HCT116 (cell line): Measurements from ENCODE around the gene CRTC3. TPM values are rescaled to one million over a fixed set of nuclear protein-coding genes. Genes with fewer than 3 reads are reported as not detected.

Source experiments
- ATAC-seq: fragments of 200-7000 bp; cut with Tn5 transposase; 2 replicates; pipeline ENCODE4 v1.9.1; 2020; ENCODE audit warnings: mild to moderate bottlenecking, moderate library complexity
- BruUV-seq: library from RNA; stranded (reverse); fragments of 400-500 nt; replicated peaks from 2 replicates; lab custom pipeline; 2021; lab: Mats Ljungman, UMichigan
- CTCF ChIA-PET: fragments of 300-600 bp; sonication (Branson Sonifier 250); formaldehyde crosslinking; loops from one replicate; lab custom pipeline; 2021; ENCODE audit warnings: antibody characterized with exemption; lab: Charles Lee
- POLR2A ChIA-PET: fragments of 300-600, 350-600 bp; sonication (Branson Sonifier 250); formaldehyde crosslinking; loops from one replicate; lab custom pipeline; 2021; ENCODE audit warnings: antibody characterized with exemption; lab: Charles Lee
- RAD21 ChIA-PET, 2 experiments: fragments of 300-600 bp; sonication (Branson Sonifier 250); formaldehyde crosslinking; loops; one replicate each; lab custom pipeline; 2023; ENCODE audit warnings: low total read pairs in 2 of 2; ENCODE audit not compliant: uncharacterized antibody in 2 of 2, unreplicated experiment in 2 of 2, low non-redundant PET in 1 of 2; lab: Charles Lee
- DNase-seq: peaks from one replicate; pipeline ENCODE4 v3.0.0-alpha.2; 2010; ENCODE audit warnings: low read depth, low spot score
- H2AFZ ChIP-seq: fragments of 200-600 bp; shearing (Covaris generic), sonication (generic); 2 replicates; pipeline ENCODE4 v1.6.1; 2017; ENCODE audit warnings: low read depth, mixed run types, mixed read lengths, antibody characterized with exemption, low read length; ENCODE audit not compliant: poor library complexity, severe bottlenecking
- H3K27ac ChIP-seq: 2 replicates; pipeline ENCODE4 v1.5.1; 2012; ENCODE audit warnings: low read depth, low read length
- H3K27me3 ChIP-seq: fragments of 200-600 bp; sonication (generic); 2 replicates; pipeline ENCODE4 v1.6.1; 2016; ENCODE audit warnings: mixed run types, low read length, mixed read lengths; ENCODE audit not compliant: insufficient read depth
- H3K36me3 ChIP-seq, 2 experiments: fragments of 200-500 bp in 1 of 2; fragments of 200-600 bp in 1 of 2; sonication (Bioruptor generic) in 1 of 2; sonication (generic) in 1 of 2; 2 replicates each; pipeline versions ENCODE4 v1.5.1 to v1.6.1; 2014 to 2016; ENCODE audit warnings: low read length in 2 of 2, inconsistent platforms in 1 of 2, mixed read lengths in 1 of 2, mixed run types in 1 of 2; ENCODE audit not compliant: insufficient read depth in 2 of 2, control insufficient read depth in 1 of 2
- H3K4me1 ChIP-seq, 2 experiments: fragments of 200-600 bp in 1 of 2; sonication (generic) in 1 of 2; 2 replicates each; pipeline versions ENCODE4 v1.5.1 to v1.6.1; 2012 to 2017; ENCODE audit warnings: low read length in 2 of 2, inconsistent platforms in 1 of 2, mild to moderate bottlenecking in 1 of 2, mixed read lengths in 1 of 2, mixed run types in 1 of 2, moderate library complexity in 1 of 2; ENCODE audit not compliant: insufficient read depth in 2 of 2, control insufficient read depth in 1 of 2
- H3K4me2 ChIP-seq: fragments of 200-600 bp; sonication (generic); 2 replicates; pipeline ENCODE4 v1.6.1; 2017; ENCODE audit warnings: mixed run types, low read length, mixed read lengths
- H3K4me3 ChIP-seq, 2 experiments: fragments of 200-600 bp in 1 of 2; sonication (generic) in 1 of 2; replicated peaks in 1 of 2; 2 replicates each; pipeline ENCODE4 v1.5.1; 2011 to 2016; ENCODE audit warnings: low read length in 2 of 2, control low read depth in 1 of 2, low read depth in 1 of 2, mild to moderate bottlenecking in 1 of 2, mixed read lengths in 1 of 2, mixed run types in 1 of 2
- H3K79me2 ChIP-seq: fragments of 200-600 bp; sonication (generic); 2 replicates; pipeline ENCODE4 v1.6.1; 2017; ENCODE audit warnings: mild to moderate bottlenecking, mixed run types, low read length, moderate library complexity, mixed read lengths; ENCODE audit not compliant: insufficient read depth
- H3K9ac ChIP-seq: fragments of 200-600 bp; sonication (generic); 2 replicates; pipeline ENCODE4 v1.6.1; 2016; ENCODE audit warnings: low read length, mixed read lengths
- H3K9me2 ChIP-seq: fragments of 200-600 bp; sonication (generic), shearing (Covaris generic); 2 replicates; pipeline ENCODE4 v1.6.1; 2017; ENCODE audit warnings: mixed run types, mild to moderate bottlenecking, moderate library complexity; ENCODE audit not compliant: insufficient read depth
- H3K9me3 ChIP-seq, 2 experiments: fragments of 200-500 bp in 1 of 2; fragments of 200-600 bp in 1 of 2; sonication (Bioruptor generic) in 1 of 2; sonication (generic) in 1 of 2; 2 replicates each; pipeline ENCODE4 v1.6.1; 2014 to 2017; ENCODE audit warnings: low read length in 2 of 2, mixed read lengths in 2 of 2, inconsistent platforms in 1 of 2, low read depth in 1 of 2, mild to moderate bottlenecking in 1 of 2, mixed run types in 1 of 2, moderate library complexity in 1 of 2; ENCODE audit not compliant: control insufficient read depth in 1 of 2, insufficient read depth in 1 of 2
- H4K20me1 ChIP-seq: fragments of 200-600 bp; sonication (generic), shearing (Covaris generic); 2 replicates; pipeline ENCODE4 v1.6.1; 2017; ENCODE audit warnings: mixed run types, mild to moderate bottlenecking, moderate library complexity; ENCODE audit not compliant: insufficient read depth
- CEBPB ChIP-seq: IDR thresholded peaks from 2 replicates; pipeline ENCODE4 v1.6.1; 2012; ENCODE audit warnings: low read depth
- EZH2 ChIP-seq: fragments of 200-600 bp; sonication (generic); IDR thresholded peaks from 2 replicates; pipeline ENCODE4 v1.6.1; 2017; ENCODE audit warnings: antibody characterized with exemption, mixed run types
- JUND ChIP-seq: IDR thresholded peaks from 2 replicates; pipeline ENCODE4 v1.6.1; 2012
- POLR2A ChIP-seq: IDR thresholded peaks from 2 replicates; pipeline ENCODE4 v1.7.0; 2011; ENCODE audit warnings: borderline replicate concordance; ENCODE audit not compliant: insufficient read depth, insufficient read length; ENCODE audit errors: extremely low read depth
- SIN3A ChIP-seq: IDR thresholded peaks from 2 replicates; pipeline ENCODE4 v1.6.1; 2012; ENCODE audit warnings: low read depth
- SP1 ChIP-seq: IDR thresholded peaks from 2 replicates; pipeline ENCODE4 v1.6.1; 2012; ENCODE audit warnings: low read depth
- ZFX ChIP-seq: fragments of 450-650 bp; IDR thresholded peaks from 2 replicates; pipeline ENCODE4 v1.6.1; 2017
- intact Hi-C: fragments of 100-400 bp; cut with micrococcal nuclease; formaldehyde crosslinking; loops from 2 replicates; pipeline ENCODE4 v1.10.0; 2022
- total RNA-seq: library from RNA; stranded (reverse); gene quantifications from one replicate; pipeline ENCODE4 v1.2.1, GENCODE V29; 2021; ENCODE audit not compliant: unreplicated experiment
- TF ChIP-seq, protein P1 (sequence below): IDR thresholded peaks from 2 replicates; pipeline ENCODE4 v1.6.1; 2012
- TF ChIP-seq, protein P2 (sequence below): IDR thresholded peaks from 2 replicates; pipeline ENCODE4 v1.6.1; 2012; ENCODE audit warnings: low read depth

CRTC3 gene
- total RNA-seq, 1 experiment from 2014 or later: 20.7 TPM

DNA sequence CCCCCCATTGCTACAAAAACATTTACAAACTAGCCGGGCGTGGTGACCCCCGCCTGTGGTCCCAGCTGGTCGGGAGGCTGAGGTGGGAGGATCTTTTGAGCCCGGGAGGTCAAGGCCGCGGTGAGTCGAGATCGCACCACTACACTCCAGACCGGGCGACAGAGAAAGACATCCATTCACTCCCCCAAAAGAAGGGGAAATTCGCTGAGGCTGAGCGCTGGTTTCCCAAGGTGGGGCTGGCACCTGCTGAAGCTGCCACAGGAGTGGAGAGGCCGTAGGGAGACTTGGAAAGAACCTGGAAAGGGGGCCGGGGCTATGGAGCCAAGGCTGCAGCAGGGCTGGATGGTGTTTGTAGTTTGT, 732 bp upstream of the CRTC3 start:
- Histone ChIP-seq H3K27ac (peak overlapping the region; percentile 86; the same call in 1 of the 2 replicates), H4K20me1 (peaks cover 6% of the 10 kb centered on the region; the same call in 1 of the 2 replicates), H3K4me2 (peak overlapping the region; percentile 79), H2AFZ (peak overlapping the region; percentile 45), H3K9me3 (no peaks in the 10 kb centered on the region), H3K9me2 (no peaks in the 10 kb centered on the region), H3K4me3 (peak overlapping the region; percentile 65 to 74), H3K27me3 (no peaks in the 10 kb centered on the region), H3K4me1 (peaks cover 10% of the 10 kb centered on the region in 2 experiments), H3K79me2 (peaks cover 30% of the 10 kb centered on the region), H3K9ac (peak overlapping the region; percentile 65), H3K36me3 (no peaks in the 10 kb centered on the region; a peak in 1 of 4 replicates)
- peak; percentile 9 for TF ChIP-seq POLR2A
- no peak for TF ChIP-seq CEBPB
- TF ChIP-seq EZH2: no peak
- intact Hi-C loops: no loop called here
- CTCF ChIA-PET: interaction anchor here (1.7 kb wide), 1 partner anchor 357 kb away, joined by 3 read pairs; no protein-coding TSS in a partner anchor
- POLR2A ChIA-PET: interaction anchor here (1.0 kb wide), 1 partner anchor 17 kb away, joined by 3 read pairs; no protein-coding TSS in a partner anchor
- DNase-seq: no peak
- no peak for ATAC-seq
- RAD21 ChIA-PET: no interaction called here
- no TSS peak for BruUV-seq

DNA sequence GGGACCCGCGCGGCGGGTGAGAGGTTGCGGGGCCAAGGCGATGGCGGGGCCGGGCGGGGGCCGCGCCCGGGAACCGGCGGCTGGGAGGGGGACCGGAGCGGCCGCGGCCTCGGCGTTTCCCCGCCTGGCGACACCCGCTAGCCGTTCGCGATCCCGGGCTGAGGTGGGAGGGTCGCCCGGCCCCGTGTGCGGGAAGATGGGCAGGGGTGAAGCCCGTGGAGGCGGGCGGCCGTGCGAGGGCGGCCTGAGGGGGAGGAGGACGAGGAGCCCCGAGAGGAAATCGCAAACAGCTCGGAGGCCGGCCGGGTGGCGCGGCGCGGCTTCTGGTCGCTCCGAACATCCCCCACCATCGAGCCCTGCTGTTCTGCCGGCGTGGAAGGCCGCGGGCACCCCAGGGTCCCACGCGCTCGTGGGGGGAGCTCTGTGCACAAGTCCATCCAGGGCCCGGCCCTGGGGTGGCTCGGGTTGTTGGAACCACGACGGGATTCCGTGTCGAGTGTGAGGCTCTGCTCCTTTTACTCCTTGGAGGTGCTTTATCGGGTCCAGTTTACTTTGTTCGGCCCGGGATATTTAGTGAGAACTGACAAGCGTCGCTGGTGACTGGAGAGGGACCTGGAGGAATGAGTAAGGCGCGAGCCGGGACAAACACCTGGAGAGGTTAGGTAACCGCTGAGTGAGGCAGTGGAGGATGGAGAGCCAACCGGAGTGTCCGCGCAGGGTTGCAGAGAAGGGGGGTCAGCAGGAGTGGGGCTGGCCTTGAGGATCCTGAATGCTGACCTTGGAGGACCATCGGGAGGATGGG, 728 bp downstream of the CRTC3 start:
- no peaks in the 10 kb centered on the region for H3K9me2 ChIP-seq
- no peaks in the 10 kb centered on the region; a peak in 1 of 4 replicates for H3K36me3 ChIP-seq
- intact Hi-C loops: no loop called here
- H3K79me2 ChIP-seq: peaks cover 43% of the 10 kb centered on the region
- H3K27me3 ChIP-seq: no peaks in the 10 kb centered on the region
- ChIA-PET RAD21 (no interaction called here), CTCF (no interaction called here)
- no peak overlapping the region for H2AFZ ChIP-seq
- H3K4me3 ChIP-seq: peak overlapping the region; percentile 65 to 74
- peak overlapping the region; percentile 79 for H3K4me2 ChIP-seq
- no TSS peak for BruUV-seq
- H3K4me1 ChIP-seq: peaks cover 8 to 10% of the 10 kb centered on the region in 2 experiments
- no peak for DNase-seq
- H3K27ac ChIP-seq: peak overlapping the region; percentile 86
- TF ChIP-seq JUND (no peak), ZFX (peak; percentile 92), SIN3A (no peak), SP1 (no peak)
- TF ChIP-seq, protein P1, sequence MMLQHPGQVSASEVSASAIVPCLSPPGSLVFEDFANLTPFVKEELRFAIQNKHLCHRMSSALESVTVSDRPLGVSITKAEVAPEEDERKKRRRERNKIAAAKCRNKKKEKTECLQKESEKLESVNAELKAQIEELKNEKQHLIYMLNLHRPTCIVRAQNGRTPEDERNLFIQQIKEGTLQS: no peak
- TF ChIP-seq, protein P2, sequence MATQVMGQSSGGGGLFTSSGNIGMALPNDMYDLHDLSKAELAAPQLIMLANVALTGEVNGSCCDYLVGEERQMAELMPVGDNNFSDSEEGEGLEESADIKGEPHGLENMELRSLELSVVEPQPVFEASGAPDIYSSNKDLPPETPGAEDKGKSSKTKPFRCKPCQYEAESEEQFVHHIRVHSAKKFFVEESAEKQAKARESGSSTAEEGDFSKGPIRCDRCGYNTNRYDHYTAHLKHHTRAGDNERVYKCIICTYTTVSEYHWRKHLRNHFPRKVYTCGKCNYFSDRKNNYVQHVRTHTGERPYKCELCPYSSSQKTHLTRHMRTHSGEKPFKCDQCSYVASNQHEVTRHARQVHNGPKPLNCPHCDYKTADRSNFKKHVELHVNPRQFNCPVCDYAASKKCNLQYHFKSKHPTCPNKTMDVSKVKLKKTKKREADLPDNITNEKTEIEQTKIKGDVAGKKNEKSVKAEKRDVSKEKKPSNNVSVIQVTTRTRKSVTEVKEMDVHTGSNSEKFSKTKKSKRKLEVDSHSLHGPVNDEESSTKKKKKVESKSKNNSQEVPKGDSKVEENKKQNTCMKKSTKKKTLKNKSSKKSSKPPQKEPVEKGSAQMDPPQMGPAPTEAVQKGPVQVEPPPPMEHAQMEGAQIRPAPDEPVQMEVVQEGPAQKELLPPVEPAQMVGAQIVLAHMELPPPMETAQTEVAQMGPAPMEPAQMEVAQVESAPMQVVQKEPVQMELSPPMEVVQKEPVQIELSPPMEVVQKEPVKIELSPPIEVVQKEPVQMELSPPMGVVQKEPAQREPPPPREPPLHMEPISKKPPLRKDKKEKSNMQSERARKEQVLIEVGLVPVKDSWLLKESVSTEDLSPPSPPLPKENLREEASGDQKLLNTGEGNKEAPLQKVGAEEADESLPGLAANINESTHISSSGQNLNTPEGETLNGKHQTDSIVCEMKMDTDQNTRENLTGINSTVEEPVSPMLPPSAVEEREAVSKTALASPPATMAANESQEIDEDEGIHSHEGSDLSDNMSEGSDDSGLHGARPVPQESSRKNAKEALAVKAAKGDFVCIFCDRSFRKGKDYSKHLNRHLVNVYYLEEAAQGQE: no peak
- TF ChIP-seq, all 23 proteins: peak for 1
- Histone ChIP-seq H3K9ac (peak overlapping the region; percentile 65), H4K20me1 (peaks cover 6% of the 10 kb centered on the region; the same call in 1 of the 2 replicates), H3K9me3 (no peaks in the 10 kb centered on the region)
- POLR2A ChIA-PET: interaction anchor here (1.7 kb wide), 1 partner anchor 10 kb away, joined by 3 read pairs; no protein-coding TSS in a partner anchor
- ATAC-seq: peak; percentile 51
